ENCODE results near the gene B4GALNT1. TPM values are rescaled to one million over a fixed set of nuclear protein-coding genes. Genes with fewer than 3 reads are reported as not detected.

B4GALNT1 gene
- total RNA-seq, 1 experiment from 2014 or later = 4.2 TPM

- H3K27me3 Mint-ChIP-seq (ENCODE audit: insufficient read depth, unreplicated experiment) = no peaks in the 10 kb centered on the region
- DNase-seq = no peak
- H3K36me3 ChIP-seq (ENCODE audit: control insufficient read depth, insufficient read depth, low read length) = no peaks in the 10 kb centered on the region; the same call in 1 of the 2 replicates
- H3K9me3 ChIP-seq = no peaks in the 10 kb centered on the region
- no peak overlapping the region for H3K4me3 ChIP-seq (ENCODE audit: low read depth, low read length)
- no peak overlapping the region for H3K27ac Mint-ChIP-seq (ENCODE audit: unreplicated experiment)
- intact Hi-C loops (cut with micrococcal nuclease; ENCODE audit: unreplicated experiment) = no loop called here
- POLR2A ChIA-PET = no interaction called here
- TF ChIP-seq CTCF (IDR thresholded peaks at IDR 0.05; ENCODE audit: insufficient read depth in 1 of 2, low read depth in 1 of 2, low read length in 1 of 2, severe bottlenecking in 1 of 2, unreplicated experiment in 1 of 2) = no peak
- peaks cover 7% of the 10 kb centered on the region for H3K4me1 Mint-ChIP-seq (ENCODE audit: low read depth, unreplicated experiment)
- peaks cover 6% of the 10 kb centered on the region; the same call in 1 of the 2 replicates for H3K4me1 ChIP-seq
- no TSS peak for BruUV-seq (replicated peaks)
- H3K27me3 ChIP-seq (replicated peaks; ENCODE audit: control insufficient read depth, insufficient read depth, low read length) = no peaks in the 10 kb centered on the region
- no peak overlapping the region for H3K4me3 Mint-ChIP-seq (ENCODE audit: unreplicated experiment)
- no peaks in the 10 kb centered on the region for H3K9me3 Mint-ChIP-seq (ENCODE audit: unreplicated experiment)
- no peaks in the 10 kb centered on the region for H3K36me3 Mint-ChIP-seq (ENCODE audit: insufficient read depth, unreplicated experiment)
- CTCF ChIA-PET = interaction anchor here (2.0 kb wide), 1 partner anchor 24 kb away, joined by 10 read pairs; no protein-coding TSS in a partner anchor
Measured at GRCh38 chr12:57607958-57608663, 24.9 kb downstream of the B4GALNT1 start.

- Histone ChIP-seq H3K9me3 (no peaks in the 10 kb centered on the region), H3K4me1 (peaks cover 6% of the 10 kb centered on the region; the same call in 1 of the 2 replicates), H3K27me3 (replicated peaks; ENCODE audit: control insufficient read depth, insufficient read depth, low read length) (no peaks in the 10 kb centered on the region), H3K36me3 (ENCODE audit: control insufficient read depth, insufficient read depth, low read length) (peaks cover 1% of the 10 kb centered on the region; the same call in 1 of the 2 replicates), H3K4me3 (ENCODE audit: low read depth, low read length) (no peak overlapping the region)
- DNase-seq = no peak
- BruUV-seq (replicated peaks) = no TSS peak
- peaks cover 7% of the 10 kb centered on the region for H3K4me1 Mint-ChIP-seq (ENCODE audit: low read depth, unreplicated experiment)
- H3K27me3 Mint-ChIP-seq (ENCODE audit: insufficient read depth, unreplicated experiment) = no peaks in the 10 kb centered on the region
- TF ChIP-seq CTCF (IDR thresholded peaks at IDR 0.05; ENCODE audit: insufficient read depth in 1 of 2, low read depth in 1 of 2, low read length in 1 of 2, severe bottlenecking in 1 of 2, unreplicated experiment in 1 of 2) = no peak
- no peaks in the 10 kb centered on the region for H3K9me3 Mint-ChIP-seq (ENCODE audit: unreplicated experiment)
- ChIA-PET CTCF (no interaction called here), POLR2A (no interaction called here)
- intact Hi-C loops (cut with micrococcal nuclease; ENCODE audit: unreplicated experiment) = no loop called here
- H3K4me3 Mint-ChIP-seq (ENCODE audit: unreplicated experiment) = no peak overlapping the region
- no peaks in the 10 kb centered on the region for H3K36me3 Mint-ChIP-seq (ENCODE audit: insufficient read depth, unreplicated experiment)
- H3K27ac Mint-ChIP-seq (ENCODE audit: unreplicated experiment) = no peak overlapping the region
Measured at GRCh38 chr12:57606821-57607220, 26.2 kb downstream of the B4GALNT1 start.

GRCh38 chr12:57606399-57606798 lies 26.6 kb downstream of the B4GALNT1 start:
- no peak for TF ChIP-seq CTCF (IDR thresholded peaks at IDR 0.05; ENCODE audit: insufficient read depth in 1 of 2, low read depth in 1 of 2, low read length in 1 of 2, severe bottlenecking in 1 of 2, unreplicated experiment in 1 of 2)
- DNase-seq = no peak
- Mint-ChIP-seq H3K27ac (ENCODE audit: unreplicated experiment) (no peak overlapping the region), H3K9me3 (ENCODE audit: unreplicated experiment) (no peaks in the 10 kb centered on the region), H3K36me3 (ENCODE audit: insufficient read depth, unreplicated experiment) (no peaks in the 10 kb centered on the region), H3K27me3 (ENCODE audit: insufficient read depth, unreplicated experiment) (no peaks in the 10 kb centered on the region), H3K4me1 (ENCODE audit: low read depth, unreplicated experiment) (peaks cover 7% of the 10 kb centered on the region), H3K4me3 (ENCODE audit: unreplicated experiment) (no peak overlapping the region)
- peaks cover 1% of the 10 kb centered on the region; the same call in 1 of the 2 replicates for H3K36me3 ChIP-seq (ENCODE audit: control insufficient read depth, insufficient read depth, low read length)
- H3K4me1 ChIP-seq = peaks cover 6% of the 10 kb centered on the region; the same call in 1 of the 2 replicates
- intact Hi-C loops (cut with micrococcal nuclease; ENCODE audit: unreplicated experiment) = no loop called here
- ChIA-PET CTCF (no interaction called here), POLR2A (interaction anchor here (0.6 kb wide), 1 partner anchor 16 kb away, joined by 3 read pairs; no protein-coding TSS in a partner anchor)
- no TSS peak for BruUV-seq (replicated peaks)
- H3K9me3 ChIP-seq = no peaks in the 10 kb centered on the region
- H3K27me3 ChIP-seq (replicated peaks; ENCODE audit: control insufficient read depth, insufficient read depth, low read length) = no peaks in the 10 kb centered on the region
- no peak overlapping the region for H3K4me3 ChIP-seq (ENCODE audit: low read depth, low read length)
